Neural cell (in vitro differentiated cells): ENCODE data around the gene MBD5. TPM values are rescaled to one million over a fixed set of nuclear protein-coding genes. Genes with fewer than 3 reads are reported as not detected.

Experiments used
- H2AFZ ChIP-seq: fragments of 200-600, 300-800 bp; sonication (generic), shearing (Covaris generic); 2 replicates; pipeline ENCODE4 v1.6.0; 2014; ENCODE audit warnings: low read depth, mild to moderate bottlenecking, antibody characterized with exemption, low read length, moderate library complexity
- H3F3A ChIP-seq: fragments of 200-600 bp; shearing (Covaris generic); 2 replicates; pipeline ENCODE4 v1.6.1; 2016; ENCODE audit warnings: mild to moderate bottlenecking, moderate library complexity, mixed read lengths, antibody characterized with exemption, low read length; ENCODE audit not compliant: insufficient read depth, poor library complexity, severe bottlenecking
- H3K27ac ChIP-seq: fragments of 200-600, 300-800 bp; sonication (generic), shearing (Covaris generic); 2 replicates; pipeline ENCODE4 v1.5.1; 2014; ENCODE audit warnings: mild to moderate bottlenecking, low read length, moderate library complexity
- H3K27me3 ChIP-seq: fragments of 300-800, 200-600 bp; sonication (generic), shearing (Covaris generic); 2 replicates; pipeline ENCODE4 v1.6.0; 2014; ENCODE audit warnings: mild to moderate bottlenecking, low read depth, low read length, moderate library complexity; ENCODE audit not compliant: insufficient read depth
- H3K36me3 ChIP-seq: fragments of 300-800, 200-600 bp; sonication (generic), shearing (Covaris generic); 2 replicates; pipeline ENCODE4 v1.5.1; 2014; ENCODE audit warnings: mild to moderate bottlenecking, antibody characterized with exemption, low read length, moderate library complexity; ENCODE audit not compliant: insufficient read depth
- H3K4me2 ChIP-seq: fragments of 300-800, 200-600 bp; sonication (generic), shearing (Covaris generic); 2 replicates; pipeline ENCODE4 v1.6.0; 2014; ENCODE audit warnings: mild to moderate bottlenecking, low read length
- H3K4me3 ChIP-seq: fragments of 300-800, 200-600 bp; sonication (generic), shearing (Covaris generic); 2 replicates; pipeline ENCODE4 v1.5.1; 2014; ENCODE audit warnings: mild to moderate bottlenecking, low read length, moderate library complexity
- H3K79me2 ChIP-seq: fragments of 200-600 bp; shearing (Covaris generic); replicated peaks from 2 replicates; pipeline ENCODE4 v1.6.0; 2014; ENCODE audit warnings: mild to moderate bottlenecking, low read length, moderate library complexity; ENCODE audit not compliant: insufficient read depth
- H3K9ac ChIP-seq: fragments of 300-800, 200-600 bp; sonication (generic), shearing (Covaris generic); 2 replicates; pipeline ENCODE4 v1.6.1; 2016; ENCODE audit warnings: mild to moderate bottlenecking, low read length, mixed read lengths
- H3K9me2 ChIP-seq: fragments of 200-600 bp; shearing (Covaris generic); 2 replicates; pipeline ENCODE4 v1.6.1; 2016; ENCODE audit warnings: mild to moderate bottlenecking, low read length, mixed read lengths; ENCODE audit not compliant: insufficient read depth
- H3K9me3 ChIP-seq: fragments of 200-600, 300-800 bp; sonication (generic), shearing (Covaris generic); 2 replicates; pipeline ENCODE4 v1.6.1; 2016; ENCODE audit warnings: mild to moderate bottlenecking, mixed run types, low read length, moderate library complexity, mixed read lengths
- H4K20me1 ChIP-seq: fragments of 200-600 bp; shearing (Covaris generic); 2 replicates; pipeline ENCODE4 v1.6.1; 2016; ENCODE audit warnings: mild to moderate bottlenecking, mixed run types; ENCODE audit not compliant: insufficient read depth
- EP300 ChIP-seq: fragments of 450-650 bp; conservative IDR thresholded peaks from 2 replicates; pipeline ENCODE4 v1.6.1; 2014; ENCODE audit warnings: antibody characterized with exemption, mild to moderate bottlenecking, moderate library complexity; ENCODE audit not compliant: poor library complexity, severe bottlenecking
- EZH2 ChIP-seq: fragments of 200-600, 300-800 bp; shearing (Covaris generic), sonication (generic); IDR thresholded peaks from 2 replicates; pipeline ENCODE4 v1.6.1; 2014; ENCODE audit warnings: antibody characterized with exemption, low read length, borderline replicate concordance, mild to moderate bottlenecking; ENCODE audit not compliant: insufficient read depth, poor library complexity, severe bottlenecking
- MXI1 ChIP-seq: fragments of 450-650 bp; conservative IDR thresholded peaks from 2 replicates; pipeline ENCODE4 v1.6.1; 2014; ENCODE audit warnings: antibody characterized with exemption, mild to moderate bottlenecking; ENCODE audit not compliant: poor library complexity, severe bottlenecking
- POLR2AphosphoS5 ChIP-seq: IDR thresholded peaks from 2 replicates; pipeline ENCODE4 v1.6.1; 2012
- RAD21 ChIP-seq: fragments of 450-650 bp; conservative IDR thresholded peaks from 2 replicates; pipeline ENCODE4 v1.6.1; 2014; ENCODE audit warnings: antibody characterized with exemption, mild to moderate bottlenecking, moderate library complexity
- SMC3 ChIP-seq: fragments of 450-650 bp; conservative IDR thresholded peaks from 2 replicates; pipeline ENCODE4 v1.6.1; 2014; ENCODE audit warnings: antibody characterized with exemption, mild to moderate bottlenecking, moderate library complexity; ENCODE audit not compliant: poor library complexity
- TAF1 ChIP-seq: IDR thresholded peaks from 2 replicates; pipeline ENCODE4 v1.6.1; 2012; ENCODE audit warnings: low read depth
- polyA plus RNA-seq: library from polyadenylated mRNA; depleted of rRNA; stranded (reverse); fragments of >200 nt; gene quantifications from 2 replicates; pipeline ENCODE4 v1.2.3, GENCODE V29; 2014
- TF ChIP-seq, protein P1 (sequence below): IDR thresholded peaks from 2 replicates; pipeline ENCODE4 v1.6.1; 2012; ENCODE audit warnings: borderline replicate concordance
- TF ChIP-seq, protein P2 (sequence below): fragments of 450-650 bp; IDR thresholded peaks from 2 replicates; pipeline ENCODE4 v1.5.1; 2014; ENCODE audit warnings: antibody characterized with exemption, mild to moderate bottlenecking, moderate library complexity; ENCODE audit not compliant: poor library complexity, severe bottlenecking

MBD5 gene
- polyA plus RNA-seq, 1 donor from 2014 or later = 9.7 TPM

DNA sequence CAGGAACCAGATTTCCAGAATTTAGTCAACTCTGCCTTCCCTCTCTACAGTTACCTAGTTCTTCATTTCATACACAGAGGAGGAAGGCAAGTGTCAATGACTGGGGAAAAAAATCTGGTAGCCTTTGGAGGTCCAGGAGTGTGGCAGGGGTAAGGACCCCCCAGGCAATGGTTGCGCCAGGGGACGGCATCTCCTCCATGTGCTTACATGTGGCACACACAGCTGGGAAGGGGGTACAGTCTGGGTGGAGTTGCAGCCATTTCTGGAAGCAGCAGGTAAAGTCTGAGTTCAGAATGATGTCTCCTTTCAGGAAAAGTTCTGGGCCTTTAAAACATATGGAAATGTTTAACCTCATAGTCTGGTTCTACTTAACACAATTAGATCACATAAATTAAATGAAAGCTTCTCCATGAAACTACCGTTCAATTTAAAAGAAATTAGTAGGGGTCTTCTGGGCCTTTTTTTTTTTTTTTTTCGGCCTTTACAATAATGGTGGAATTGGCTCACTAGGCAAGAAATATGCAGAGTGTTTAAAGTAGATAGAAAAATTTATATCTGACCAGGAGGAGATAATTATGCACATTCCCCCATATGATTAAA, 470.0 kb downstream of the MBD5 start:
- H3K9ac ChIP-seq = no peak overlapping the region

DNA sequence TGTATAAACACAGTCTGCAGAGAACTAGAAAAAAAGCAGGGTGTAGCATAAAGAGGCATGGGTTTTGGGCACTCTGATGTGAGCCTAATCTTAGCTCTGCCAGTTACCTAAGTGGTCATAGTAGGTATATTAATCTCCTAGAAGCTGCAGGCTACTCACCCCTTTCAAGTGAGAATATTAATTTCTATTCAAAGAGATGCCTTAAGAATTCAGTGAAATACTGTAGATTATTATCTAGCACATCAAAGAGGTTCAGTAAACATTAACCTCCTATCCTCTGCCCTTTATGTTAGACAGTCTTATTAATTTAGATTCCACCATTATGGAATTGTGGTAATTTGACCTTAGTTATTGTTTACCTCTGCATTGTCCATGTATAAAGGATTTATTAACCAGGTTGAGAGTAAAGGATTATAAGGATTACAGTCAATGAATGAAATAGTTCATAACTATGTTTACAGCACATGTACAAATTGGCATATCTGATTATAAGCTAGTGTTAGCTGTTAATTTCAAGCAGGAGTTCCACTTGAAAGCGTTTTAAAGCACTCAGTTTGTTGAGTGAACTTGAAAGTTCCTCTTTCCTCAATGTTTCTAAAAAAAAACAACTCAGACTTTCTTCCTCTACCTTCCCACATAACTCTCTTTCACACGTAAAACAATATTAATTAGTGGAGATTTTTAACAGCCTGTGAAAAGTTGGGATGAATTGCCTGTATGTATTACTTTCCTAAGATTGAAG, 473.1 kb downstream of the MBD5 start:
- H4K20me1 ChIP-seq = no peaks in the 10 kb centered on the region
- H3K9me3 ChIP-seq = no peaks in the 10 kb centered on the region
- H3K4me2 ChIP-seq = no peak overlapping the region
- H2AFZ ChIP-seq = no peak overlapping the region
- H3K9me2 ChIP-seq = no peaks in the 10 kb centered on the region
- no peak overlapping the region for H3K27ac ChIP-seq
- peaks cover 18% of the 10 kb centered on the region for H3K36me3 ChIP-seq
- H3K79me2 ChIP-seq = no peaks in the 10 kb centered on the region
- TF ChIP-seq TAF1 (no peak), EP300 (no peak), POLR2AphosphoS5 (no peak)
- TF ChIP-seq, protein P1, sequence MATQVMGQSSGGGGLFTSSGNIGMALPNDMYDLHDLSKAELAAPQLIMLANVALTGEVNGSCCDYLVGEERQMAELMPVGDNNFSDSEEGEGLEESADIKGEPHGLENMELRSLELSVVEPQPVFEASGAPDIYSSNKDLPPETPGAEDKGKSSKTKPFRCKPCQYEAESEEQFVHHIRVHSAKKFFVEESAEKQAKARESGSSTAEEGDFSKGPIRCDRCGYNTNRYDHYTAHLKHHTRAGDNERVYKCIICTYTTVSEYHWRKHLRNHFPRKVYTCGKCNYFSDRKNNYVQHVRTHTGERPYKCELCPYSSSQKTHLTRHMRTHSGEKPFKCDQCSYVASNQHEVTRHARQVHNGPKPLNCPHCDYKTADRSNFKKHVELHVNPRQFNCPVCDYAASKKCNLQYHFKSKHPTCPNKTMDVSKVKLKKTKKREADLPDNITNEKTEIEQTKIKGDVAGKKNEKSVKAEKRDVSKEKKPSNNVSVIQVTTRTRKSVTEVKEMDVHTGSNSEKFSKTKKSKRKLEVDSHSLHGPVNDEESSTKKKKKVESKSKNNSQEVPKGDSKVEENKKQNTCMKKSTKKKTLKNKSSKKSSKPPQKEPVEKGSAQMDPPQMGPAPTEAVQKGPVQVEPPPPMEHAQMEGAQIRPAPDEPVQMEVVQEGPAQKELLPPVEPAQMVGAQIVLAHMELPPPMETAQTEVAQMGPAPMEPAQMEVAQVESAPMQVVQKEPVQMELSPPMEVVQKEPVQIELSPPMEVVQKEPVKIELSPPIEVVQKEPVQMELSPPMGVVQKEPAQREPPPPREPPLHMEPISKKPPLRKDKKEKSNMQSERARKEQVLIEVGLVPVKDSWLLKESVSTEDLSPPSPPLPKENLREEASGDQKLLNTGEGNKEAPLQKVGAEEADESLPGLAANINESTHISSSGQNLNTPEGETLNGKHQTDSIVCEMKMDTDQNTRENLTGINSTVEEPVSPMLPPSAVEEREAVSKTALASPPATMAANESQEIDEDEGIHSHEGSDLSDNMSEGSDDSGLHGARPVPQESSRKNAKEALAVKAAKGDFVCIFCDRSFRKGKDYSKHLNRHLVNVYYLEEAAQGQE = no peak
- TF ChIP-seq, protein P2, sequence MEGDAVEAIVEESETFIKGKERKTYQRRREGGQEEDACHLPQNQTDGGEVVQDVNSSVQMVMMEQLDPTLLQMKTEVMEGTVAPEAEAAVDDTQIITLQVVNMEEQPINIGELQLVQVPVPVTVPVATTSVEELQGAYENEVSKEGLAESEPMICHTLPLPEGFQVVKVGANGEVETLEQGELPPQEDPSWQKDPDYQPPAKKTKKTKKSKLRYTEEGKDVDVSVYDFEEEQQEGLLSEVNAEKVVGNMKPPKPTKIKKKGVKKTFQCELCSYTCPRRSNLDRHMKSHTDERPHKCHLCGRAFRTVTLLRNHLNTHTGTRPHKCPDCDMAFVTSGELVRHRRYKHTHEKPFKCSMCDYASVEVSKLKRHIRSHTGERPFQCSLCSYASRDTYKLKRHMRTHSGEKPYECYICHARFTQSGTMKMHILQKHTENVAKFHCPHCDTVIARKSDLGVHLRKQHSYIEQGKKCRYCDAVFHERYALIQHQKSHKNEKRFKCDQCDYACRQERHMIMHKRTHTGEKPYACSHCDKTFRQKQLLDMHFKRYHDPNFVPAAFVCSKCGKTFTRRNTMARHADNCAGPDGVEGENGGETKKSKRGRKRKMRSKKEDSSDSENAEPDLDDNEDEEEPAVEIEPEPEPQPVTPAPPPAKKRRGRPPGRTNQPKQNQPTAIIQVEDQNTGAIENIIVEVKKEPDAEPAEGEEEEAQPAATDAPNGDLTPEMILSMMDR = no peak
- no peaks in the 10 kb centered on the region for H3F3A ChIP-seq
- H3K4me3 ChIP-seq = no peak overlapping the region
- no peak overlapping the region for H3K9ac ChIP-seq
- H3K27me3 ChIP-seq = no peaks in the 10 kb centered on the region

More for the DNA sequence above, 470.0 kb downstream of the MBD5 start:
- H3K9me3 ChIP-seq = no peaks in the 10 kb centered on the region
- no peak overlapping the region for H2AFZ ChIP-seq
- H3F3A ChIP-seq = no peaks in the 10 kb centered on the region
- H3K4me2 ChIP-seq = no peak overlapping the region
- H3K4me3 ChIP-seq = no peak overlapping the region
- no peaks in the 10 kb centered on the region for H4K20me1 ChIP-seq
- H3K27me3 ChIP-seq = no peaks in the 10 kb centered on the region
- no peak for TF ChIP-seq SMC3
- H3K27ac ChIP-seq = no peak overlapping the region
- H3K9me2 ChIP-seq = no peaks in the 10 kb centered on the region
- H3K36me3 ChIP-seq = peaks cover 18% of the 10 kb centered on the region
- H3K79me2 ChIP-seq = no peaks in the 10 kb centered on the region

DNA sequence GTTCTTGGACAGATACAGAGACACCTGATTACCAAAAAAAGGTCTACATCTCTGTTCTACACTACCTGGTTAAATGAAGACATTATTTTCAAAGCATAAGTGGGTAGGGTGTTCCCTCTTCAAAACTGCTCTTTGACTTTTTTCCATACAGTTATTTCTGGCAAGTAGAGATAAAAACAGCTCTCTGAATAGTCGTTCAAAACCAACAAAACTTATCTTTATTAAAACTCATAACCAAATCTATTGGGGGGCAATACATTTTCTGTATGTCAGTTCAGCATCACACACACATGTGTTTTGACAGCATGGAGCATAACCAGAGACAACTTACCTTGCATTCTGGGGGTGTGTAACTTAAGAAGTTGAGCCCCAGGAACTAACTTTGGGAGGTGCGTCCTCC, 474.7 kb downstream of the MBD5 start:
- no peak overlapping the region for H3K27ac ChIP-seq
- H3K9ac ChIP-seq = no peak overlapping the region
- H3K4me2 ChIP-seq = no peak overlapping the region
- H3K27me3 ChIP-seq = no peaks in the 10 kb centered on the region
- no peaks in the 10 kb centered on the region for H4K20me1 ChIP-seq
- no peaks in the 10 kb centered on the region for H3K9me3 ChIP-seq
- TF ChIP-seq SMC3 = no peak
- no peak for TF ChIP-seq TAF1
- no peak for TF ChIP-seq EP300
- TF ChIP-seq MXI1 = no peak
- no peak for TF ChIP-seq POLR2AphosphoS5
- TF ChIP-seq RAD21 = no peak
- TF ChIP-seq, protein P2 = no peak
- TF ChIP-seq, protein P1 = no peak
- TF ChIP-seq EZH2 = no peak
- no peaks in the 10 kb centered on the region for H3K79me2 ChIP-seq
- no peak overlapping the region for H3K4me3 ChIP-seq
- peaks cover 8% of the 10 kb centered on the region for H3K36me3 ChIP-seq
- no peak overlapping the region for H2AFZ ChIP-seq
- H3F3A ChIP-seq = no peaks in the 10 kb centered on the region
- H3K9me2 ChIP-seq = no peaks in the 10 kb centered on the region
